Measurements from ENCODE around the gene TJP3.
A peak's percentile ranks its signal among the peaks of the same experiment; 100 is the strongest.
"Not testable (repeated sequence)": the region's sequence is repeated elsewhere in the genome, so short reads cannot be mapped to it uniquely, and the experiment has no call there.

TJP3 gene
- total RNA-seq: 5.5 to 12.3 (median 11.9) reads per million in 4 experiments

- DNase-seq: no peak
Measured at GRCh38 chr19:3708207-3708931, at the start of gene TJP3. Gene TJP3, plus strand, starts transcription at chr19:3708384. Its CDS starts 20,049 bp downstream, at chr19:3728433.

GRCh38 chr19:3658870-3659745, 49.1 kb upstream of the TJP3 start:
- DNase-seq: no peak

- no peak for DNase-seq
Measured at GRCh38 chr19:3659746-3660112, 48.5 kb upstream of the TJP3 start.

- DNase-seq: no peak
Measured at GRCh38 chr19:3660493-3661219, 47.5 kb upstream of the TJP3 start.

GRCh38 chr19:3661284-3662238, 46.6 kb upstream of the TJP3 start:
- no peak for DNase-seq

GRCh38 chr19:3663838-3664237, 44.3 kb upstream of the TJP3 start:
- DNase-seq: no peak

GRCh38 chr19:3664879-3665642, 43.1 kb upstream of the TJP3 start:
- no peak for DNase-seq

GRCh38 chr19:3665681-3666544, 42.3 kb upstream of the TJP3 start:
- peak; percentile 75 for DNase-seq

- not testable (repeated sequence) for DNase-seq
Measured at GRCh38 chr19:3666545-3666856, 41.7 kb upstream of the TJP3 start.

- DNase-seq: no peak
Measured at GRCh38 chr19:3667037-3667638, 41.0 kb upstream of the TJP3 start.

GRCh38 chr19:3667766-3668165, 40.4 kb upstream of the TJP3 start:
- no peak for DNase-seq

GRCh38 chr19:3668331-3669081, 39.7 kb upstream of the TJP3 start:
- no peak for DNase-seq

- no peak for DNase-seq
Measured at GRCh38 chr19:3669082-3669946, 38.9 kb upstream of the TJP3 start.

- no peak for DNase-seq
Measured at GRCh38 chr19:3669947-3670795, 38.0 kb upstream of the TJP3 start.

GRCh38 chr19:3670796-3671679, 37.1 kb upstream of the TJP3 start:
- no peak for DNase-seq
